H1 (cell line): ENCODE data around the gene FGGY. TPM values are rescaled to one million over a fixed set of nuclear protein-coding genes. Genes with fewer than 3 reads are reported as not detected.

Source experiments
- EZH2 ChIP-seq: fragments of 200-600 bp; sonication (generic); IDR thresholded peaks from 2 replicates; pipeline ENCODE4 v1.7.1; 2012; ENCODE audit warnings: low read depth, mild to moderate bottlenecking, moderate library complexity, low read length, inconsistent platforms; ENCODE audit not compliant: severe bottlenecking
- HDAC2 ChIP-seq, 2 experiments: fragments of 300-600 bp in 1 of 2; sonication (generic) in 1 of 2; IDR thresholded peaks; 2 replicates each; pipeline ENCODE4 v1.6.1; 2011 to 2012; ENCODE audit warnings: low read depth in 2 of 2, low read length in 2 of 2, mild to moderate bottlenecking in 2 of 2, moderate library complexity in 2 of 2, borderline replicate concordance in 1 of 2, inconsistent platforms in 1 of 2
- HDAC6 ChIP-seq: IDR thresholded peaks from one replicate; pipeline ENCODE4 v1.7.1; 2012; ENCODE audit warnings: low read depth, mild to moderate bottlenecking, inconsistent platforms, low read length, moderate library complexity
- RBBP5 ChIP-seq: IDR thresholded peaks from 2 replicates; pipeline ENCODE4 v1.7.1; 2012; ENCODE audit warnings: low read depth, mild to moderate bottlenecking, inconsistent platforms, low read length, moderate library complexity, borderline replicate concordance
- TEAD4 ChIP-seq: IDR thresholded peaks from 2 replicates; pipeline ENCODE4 v1.6.1; 2012; ENCODE audit warnings: low read depth, low read length, inconsistent platforms, mixed read lengths
- USF2 ChIP-seq: IDR thresholded peaks from 2 replicates; pipeline ENCODE4 v1.6.1; 2011; ENCODE audit warnings: low read length, improper control_type of control experiment
- polyA plus RNA-seq, 7 experiments: library from polyadenylated mRNA; depleted of rRNA in 3 of 7; stranded (reverse) in 5 of 7; unstranded in 2 of 7; fragments of >200 nt in 5 of 7; fragments of 200-250 nt in 2 of 7; gene quantifications; 1 replicate in 5 of 7; 2 replicates in 1 of 7; 4 replicates in 1 of 7; pipeline versions ENCODE4 v1.2.1 to v1.2.3, GENCODE V29; 2011 to 2013; ENCODE audit warnings: missing spikeins in 2 of 7, mixed read lengths in 2 of 7
- total RNA-seq: library from RNA; stranded (reverse); fragmentation: NEBNext Ultra II Directional; extraction: Animal tissue kit (Norgen Biotek cat#: 25700); gene quantifications from 2 replicates; pipeline ENCODE4 v1.2.1, GENCODE V29; 2021

The FGGY gene
- total and polyA plus RNA-seq, 2 of the 8 experiments (the other 6 are each of a cell fraction or from before 2014, with no cell fraction given): 10.3 to 12.5 TPM

DNA sequence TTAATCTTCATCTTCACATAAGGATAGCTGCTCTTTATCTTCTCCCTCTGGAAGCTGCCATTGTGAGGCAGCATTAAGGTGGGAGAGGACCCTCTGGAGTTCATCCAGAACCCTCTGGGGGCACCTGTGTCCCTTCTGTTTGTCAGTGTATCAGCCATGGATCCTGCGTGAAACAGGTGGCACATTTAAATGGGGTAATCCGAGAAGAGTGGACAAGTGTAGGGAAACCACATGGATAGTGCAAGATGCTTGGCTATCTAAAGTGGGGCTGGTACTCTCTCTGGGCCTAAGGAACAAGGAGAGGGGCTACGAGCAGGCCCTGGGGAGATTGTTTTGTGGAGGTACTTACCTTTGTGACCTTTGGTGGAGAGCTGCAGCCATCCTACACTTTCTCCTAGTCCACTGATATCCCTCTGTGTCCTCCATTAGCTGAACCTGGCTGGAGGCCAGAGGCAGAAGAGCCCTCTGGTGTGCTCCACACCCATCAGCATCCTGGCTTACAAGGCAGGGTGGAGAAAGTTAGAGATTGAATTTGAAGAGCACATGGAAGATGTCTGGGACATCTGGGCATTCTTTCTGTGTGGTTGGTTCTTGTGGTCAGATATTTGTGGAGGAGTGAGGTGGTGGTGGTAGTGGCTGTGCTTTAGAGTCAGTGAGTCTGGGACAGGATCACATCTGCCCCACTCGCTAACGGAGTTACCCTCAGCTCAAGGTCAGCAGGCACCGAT is 117.7 kb downstream of the FGGY start (continued):
- no peak for TF ChIP-seq TEAD4
- no peak for TF ChIP-seq USF2
- TF ChIP-seq HDAC6: no peak
- no peak for TF ChIP-seq RBBP5
- no peak for TF ChIP-seq HDAC2 (IDR thresholded peaks at IDR 0.05; ENCODE audit: borderline replicate concordance in 1 of 2, low read depth in 2 of 2, low read length in 2 of 2)
- no peak for TF ChIP-seq EZH2
- TF ChIP-seq, all 59 proteins: peak for 0
